Hepatocyte (in vitro differentiated cells): ENCODE measurements around the gene NRG3.

Experiments
- CTCF ChIP-seq: fragments of 200-600 bp; sonication (generic); IDR thresholded peaks from 2 replicates; pipeline ENCODE4 v1.5.1; 2016; ENCODE audit warnings: antibody characterized with exemption, mild to moderate bottlenecking; ENCODE audit not compliant: poor library complexity
- EZH2 ChIP-seq: fragments of 200-600 bp; sonication (generic); IDR thresholded peaks from 2 replicates; pipeline ENCODE4 v1.6.1; 2016; ENCODE audit warnings: antibody characterized with exemption, mild to moderate bottlenecking, borderline replicate concordance

GRCh38 chr10:82027711-82028110 is 152.7 kb downstream of the NRG3 start:
- no peak for TF ChIP-seq CTCF
- no peak for TF ChIP-seq EZH2
